ENCODE data around the gene DEAF1.
"Not testable (repeated sequence)": the region's sequence is repeated elsewhere in the genome, so short reads cannot be mapped to it uniquely, and the experiment has no call there.

The DEAF1 gene

DNA sequence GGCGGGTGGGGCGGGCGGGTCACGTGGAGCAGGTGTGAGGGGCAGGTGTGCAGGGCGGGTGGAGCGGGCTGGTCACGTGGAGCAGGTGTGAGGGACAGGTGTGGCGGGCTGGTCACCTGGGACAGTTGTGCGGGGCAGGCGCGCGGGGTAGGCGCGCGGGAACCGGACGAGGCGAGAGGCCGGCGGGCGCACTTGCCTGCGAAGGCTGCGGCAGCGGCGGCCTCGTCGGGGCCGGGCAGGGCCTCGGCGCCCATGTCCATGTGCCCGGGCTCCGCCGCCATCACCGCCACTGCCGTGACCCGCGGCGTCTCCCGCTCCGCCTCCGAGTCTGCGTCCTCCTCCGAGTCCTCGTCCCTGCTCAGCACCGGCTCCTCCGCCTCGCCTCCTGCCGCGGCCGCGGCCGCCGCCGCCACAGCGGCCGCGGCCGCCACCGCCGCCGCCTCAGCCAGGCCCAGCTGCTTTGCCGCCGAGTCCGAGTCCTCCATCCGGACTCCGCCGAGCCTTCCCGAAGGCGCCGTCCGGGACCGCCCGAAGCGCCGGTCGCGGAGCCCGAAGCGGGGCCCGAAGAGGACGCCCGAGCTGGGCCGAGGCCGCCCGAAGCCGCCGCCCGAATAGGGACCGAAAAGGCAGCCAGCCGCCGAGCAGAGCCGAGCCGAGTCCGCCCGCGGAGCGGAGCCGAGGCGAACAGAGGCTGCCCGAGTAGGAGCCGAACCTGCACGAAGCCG, at the start of gene DEAF1:
Gene DEAF1, minus strand, starts transcription at position 660 of the 725 bp plus-strand sequence. Its CDS starts 175 bp downstream, at position 485.
- Mint-ChIP-seq H3K36me3 (peaks cover 27% of the 10 kb centered on the region), H3K4me1 (peaks cover 47% of the 10 kb centered on the region), H3K4me3 (peak within 1 kb of the TSS; percentile 85), H3K27ac (peak within 1 kb of the TSS; percentile 99), H3K9me3 (no peaks in the 10 kb centered on the region)
- peak in 1 of 2 donors; percentile 72 for DNase-seq (ENCODE audit: low spot score in 2 of 2)
- ATAC-seq = peak; percentile 86

DNA sequence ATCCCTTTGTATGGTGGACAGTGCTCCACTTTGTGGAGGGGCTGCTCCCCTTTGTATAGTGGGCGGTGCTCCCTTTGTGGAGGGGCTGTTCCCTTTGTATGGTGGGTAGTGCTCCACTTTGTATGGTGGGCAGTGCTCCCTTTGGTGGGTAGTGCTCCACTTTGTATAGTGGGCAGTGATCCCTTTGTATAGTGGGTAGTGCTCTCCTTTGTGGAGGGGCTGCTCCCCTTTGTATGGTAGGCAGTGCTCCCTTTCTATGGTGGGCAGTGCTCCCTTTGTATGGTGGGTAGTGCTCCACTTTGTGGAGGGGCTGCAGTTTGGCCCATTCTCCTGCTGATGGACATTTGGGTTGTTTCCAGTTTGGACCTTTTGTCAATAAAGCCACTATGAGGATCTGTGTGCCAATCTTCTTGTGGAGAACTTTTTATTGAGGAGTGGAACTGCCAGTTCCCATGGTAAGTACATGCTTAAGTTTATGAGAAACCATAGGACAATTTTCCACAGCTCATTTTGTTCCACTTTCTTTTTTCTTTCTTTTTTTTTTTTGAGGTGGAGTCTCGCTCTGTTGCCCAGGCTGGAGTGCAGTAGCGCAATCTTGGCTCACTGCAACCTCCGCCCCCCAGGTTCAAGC, 47.7 kb upstream of the DEAF1 start:
- DNase-seq (ENCODE audit: low spot score in 2 of 2) = no peak
- Mint-ChIP-seq H3K9me3 (no peaks in the 10 kb centered on the region), H3K27ac (no peak overlapping the region), H3K4me3 (no peak overlapping the region), H3K36me3 (no peaks in the 10 kb centered on the region), H3K4me1 (peaks cover 5% of the 10 kb centered on the region)
- no peak for ATAC-seq

DNA sequence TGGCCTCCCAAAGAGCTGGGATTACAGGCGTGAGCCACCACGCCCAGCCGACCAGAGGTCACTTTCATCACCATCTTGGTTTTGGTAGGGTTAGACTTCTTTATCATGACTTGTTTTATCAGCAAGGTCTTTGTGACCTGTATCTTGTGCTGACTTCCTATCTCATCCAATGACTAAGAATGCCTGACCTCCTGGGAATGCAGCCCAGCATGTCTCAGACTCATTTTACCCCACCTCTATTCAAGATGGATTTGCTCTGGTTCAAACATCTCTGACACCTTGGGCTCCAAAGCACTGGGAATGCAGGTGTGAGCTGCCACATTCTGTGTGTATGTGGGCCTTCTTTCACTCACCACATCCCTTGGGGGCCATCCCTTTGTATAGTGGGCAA, 47.1 kb upstream of the DEAF1 start:
- H3K4me1 Mint-ChIP-seq = peaks cover 5% of the 10 kb centered on the region
- no peaks in the 10 kb centered on the region for H3K36me3 Mint-ChIP-seq
- no peak overlapping the region for H3K4me3 Mint-ChIP-seq
- no peak for DNase-seq (ENCODE audit: low spot score in 2 of 2)
- no peaks in the 10 kb centered on the region for H3K9me3 Mint-ChIP-seq
- no peak for ATAC-seq
- H3K27ac Mint-ChIP-seq = no peak overlapping the region

GRCh38 chr11:737899-738298, 42.9 kb upstream of the DEAF1 start:
- ATAC-seq = peak; percentile 42
- H3K4me1 Mint-ChIP-seq; H3K36me3 Mint-ChIP-seq; H3K4me3 Mint-ChIP-seq; H3K27ac Mint-ChIP-seq; DNase-seq (ENCODE audit: low spot score in 2 of 2); H3K9me3 Mint-ChIP-seq: not testable (repeated sequence)

GRCh38 chr11:737366-737765, 42.3 kb upstream of the DEAF1 start:
- Mint-ChIP-seq H3K36me3 (no peaks in the 10 kb centered on the region), H3K4me3 (no peak overlapping the region), H3K9me3 (no peaks in the 10 kb centered on the region), H3K4me1 (no peaks in the 10 kb centered on the region), H3K27ac (no peak overlapping the region)
- DNase-seq (ENCODE audit: low spot score in 2 of 2) = no peak
- ATAC-seq = peak; percentile 42

DNA sequence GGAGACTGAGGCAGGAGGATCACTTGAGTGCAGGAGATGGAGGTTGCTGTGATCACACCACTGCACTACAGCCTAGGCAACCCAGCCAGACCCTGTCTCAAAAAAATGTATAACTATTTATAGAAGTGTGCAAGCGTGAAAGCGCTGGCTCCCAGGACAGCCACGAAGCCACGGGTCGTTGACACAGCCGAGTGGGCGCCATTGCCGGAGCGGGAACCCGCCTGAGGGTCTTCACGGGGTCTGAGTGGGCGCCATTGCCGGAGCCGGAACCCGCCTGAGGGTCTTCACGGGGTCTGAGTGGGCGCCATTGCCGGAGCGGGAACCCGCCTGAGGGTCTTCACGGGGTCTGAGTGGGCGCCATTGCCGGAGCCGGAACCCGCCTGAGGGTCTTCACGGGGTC, 39.5 kb upstream of the DEAF1 start:
- not testable (repeated sequence) for ATAC-seq; H3K4me1 Mint-ChIP-seq; H3K9me3 Mint-ChIP-seq; DNase-seq (ENCODE audit: low spot score in 2 of 2); H3K36me3 Mint-ChIP-seq; H3K27ac Mint-ChIP-seq; H3K4me3 Mint-ChIP-seq

- H3K4me1 Mint-ChIP-seq = no peaks in the 10 kb centered on the region
- DNase-seq (ENCODE audit: low spot score in 2 of 2) (no peak), ATAC-seq (no peak)
- no peak overlapping the region for H3K4me3 Mint-ChIP-seq
- H3K9me3 Mint-ChIP-seq = no peaks in the 10 kb centered on the region
- no peaks in the 10 kb centered on the region for H3K36me3 Mint-ChIP-seq
- H3K27ac Mint-ChIP-seq = no peak overlapping the region
Observed at GRCh38 chr11:733072-733471, 38.0 kb upstream of the DEAF1 start.

GRCh38 chr11:729492-730074, 34.6 kb upstream of the DEAF1 start:
- ATAC-seq = no peak
- Mint-ChIP-seq H3K4me1 (peaks cover 11% of the 10 kb centered on the region), H3K9me3 (no peaks in the 10 kb centered on the region), H3K36me3 (no peaks in the 10 kb centered on the region), H3K4me3 (no peak overlapping the region), H3K27ac (no peak overlapping the region)
- DNase-seq (ENCODE audit: low spot score in 2 of 2) = no peak

DNA sequence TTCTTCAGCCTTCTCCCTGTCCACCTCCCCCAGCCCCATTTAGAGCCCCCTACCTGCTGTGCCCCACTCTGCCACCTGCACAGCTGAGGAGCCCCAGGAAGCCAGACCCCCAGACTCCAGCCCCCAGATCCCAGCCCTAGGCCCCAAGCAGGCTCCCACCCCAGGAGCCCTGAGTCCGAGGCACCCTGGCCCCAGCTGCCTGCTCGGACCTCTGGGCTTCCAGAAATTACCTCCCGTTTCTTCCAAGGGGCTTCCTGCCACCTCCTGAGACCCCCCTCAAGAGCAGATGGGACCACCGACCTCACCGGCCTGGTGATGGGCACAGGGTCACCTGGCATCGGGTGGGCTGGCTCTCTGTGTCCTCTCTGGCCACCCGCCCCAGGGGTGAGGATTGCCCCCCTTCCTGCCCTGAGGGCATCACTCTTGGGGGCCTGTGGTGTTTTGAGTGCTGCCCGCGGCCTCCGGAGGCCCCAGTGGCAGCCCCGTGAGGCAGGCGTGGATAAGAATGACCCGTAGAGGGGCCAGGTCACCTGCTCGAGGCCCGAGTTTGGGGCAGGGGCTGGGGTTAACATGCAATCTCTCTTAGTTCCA, 34.0 kb upstream of the DEAF1 start:
- Mint-ChIP-seq H3K4me1 (peaks cover 14% of the 10 kb centered on the region), H3K9me3 (no peaks in the 10 kb centered on the region), H3K27ac (no peak overlapping the region), H3K36me3 (no peaks in the 10 kb centered on the region), H3K4me3 (no peak overlapping the region)
- DNase-seq (ENCODE audit: low spot score in 2 of 2) = no peak
- ATAC-seq = no peak

DNA sequence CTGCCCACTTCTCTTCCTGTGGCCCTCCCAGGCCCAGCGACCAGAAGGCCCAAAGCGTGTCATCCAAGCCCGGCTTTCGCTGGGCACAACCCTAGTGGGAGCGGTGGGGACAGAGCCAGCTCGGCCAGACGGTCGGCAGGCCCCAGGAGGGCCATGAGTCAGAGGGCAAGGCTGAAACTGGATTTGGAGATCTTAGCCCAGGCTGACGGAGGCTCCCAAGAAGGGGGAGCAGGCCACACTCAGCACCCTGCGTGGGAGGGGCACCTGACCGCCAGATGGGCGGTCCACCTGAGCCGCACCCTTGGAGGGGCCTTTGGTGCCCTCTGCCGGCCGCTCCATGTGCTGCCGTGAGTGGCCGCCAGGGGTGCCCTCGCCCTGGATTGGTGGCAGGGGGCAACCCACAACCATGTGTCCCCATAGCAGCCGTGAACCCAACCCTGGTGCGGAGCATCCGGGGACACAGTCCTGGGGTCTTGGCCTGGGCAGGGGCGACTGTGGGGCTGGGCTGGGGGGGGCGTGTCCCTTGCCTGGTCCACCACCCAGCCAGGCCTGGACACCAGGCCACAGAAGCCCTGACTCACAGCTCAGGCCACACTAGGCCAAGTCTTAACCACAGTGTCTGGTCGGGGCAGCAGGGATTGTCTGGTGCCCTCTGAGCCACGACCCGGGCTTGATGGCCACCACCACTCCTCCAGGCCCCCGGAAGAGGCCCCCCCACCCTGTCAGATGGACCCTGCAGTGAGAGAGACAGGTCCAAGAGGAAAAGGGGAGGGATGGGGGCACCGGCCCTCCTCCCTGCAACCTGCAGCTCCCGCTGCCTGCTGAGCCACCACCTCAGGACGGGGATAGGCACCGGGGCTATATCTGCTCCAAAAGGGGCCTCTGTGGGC, 33.1 kb upstream of the DEAF1 start:
- DNase-seq (ENCODE audit: low spot score in 2 of 2) (peak; percentile 88 to 91), ATAC-seq (peak; percentile 80)
- Mint-ChIP-seq H3K27ac (no peak overlapping the region), H3K4me3 (peak overlapping the region; percentile 73), H3K4me1 (peaks cover 19% of the 10 kb centered on the region), H3K9me3 (no peaks in the 10 kb centered on the region), H3K36me3 (peaks cover 2% of the 10 kb centered on the region)

DNA sequence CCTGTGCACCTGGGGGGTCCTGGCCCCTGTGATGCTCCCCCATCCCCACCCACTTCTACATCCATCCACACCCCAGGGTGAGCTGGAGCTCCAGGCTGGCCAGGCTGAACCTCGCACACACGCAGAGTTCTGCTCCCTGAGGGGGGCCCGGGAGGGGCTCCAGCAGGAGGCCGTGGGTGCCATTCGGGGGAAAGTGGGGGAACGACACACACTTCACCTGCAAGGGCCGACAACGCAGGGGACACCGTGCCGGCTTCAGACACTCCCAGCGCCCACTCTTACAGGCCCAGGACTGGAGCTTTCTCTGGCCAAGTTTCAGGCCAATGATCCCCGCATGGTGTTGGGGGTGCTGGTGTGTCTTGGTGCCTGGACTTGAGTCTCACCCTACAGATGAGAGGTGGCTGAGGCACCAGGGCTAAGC, 32.3 kb upstream of the DEAF1 start:
- Mint-ChIP-seq H3K36me3 (peaks cover 5% of the 10 kb centered on the region), H3K9me3 (no peaks in the 10 kb centered on the region), H3K4me3 (peak overlapping the region; percentile 73), H3K27ac (no peak overlapping the region), H3K4me1 (peaks cover 22% of the 10 kb centered on the region)
- DNase-seq (ENCODE audit: low spot score in 2 of 2) = no peak
- ATAC-seq = no peak

GRCh38 chr11:726278-727220, 31.5 kb upstream of the DEAF1 start:
- Mint-ChIP-seq H3K4me1 (peaks cover 23% of the 10 kb centered on the region), H3K27ac (peak overlapping the region; percentile 61), H3K4me3 (peak overlapping the region; percentile 73), H3K36me3 (peaks cover 5% of the 10 kb centered on the region), H3K9me3 (no peaks in the 10 kb centered on the region)
- DNase-seq (ENCODE audit: low spot score in 2 of 2) (peak in 1 of 2 donors; percentile 70), ATAC-seq (peak; percentile 62)

DNA sequence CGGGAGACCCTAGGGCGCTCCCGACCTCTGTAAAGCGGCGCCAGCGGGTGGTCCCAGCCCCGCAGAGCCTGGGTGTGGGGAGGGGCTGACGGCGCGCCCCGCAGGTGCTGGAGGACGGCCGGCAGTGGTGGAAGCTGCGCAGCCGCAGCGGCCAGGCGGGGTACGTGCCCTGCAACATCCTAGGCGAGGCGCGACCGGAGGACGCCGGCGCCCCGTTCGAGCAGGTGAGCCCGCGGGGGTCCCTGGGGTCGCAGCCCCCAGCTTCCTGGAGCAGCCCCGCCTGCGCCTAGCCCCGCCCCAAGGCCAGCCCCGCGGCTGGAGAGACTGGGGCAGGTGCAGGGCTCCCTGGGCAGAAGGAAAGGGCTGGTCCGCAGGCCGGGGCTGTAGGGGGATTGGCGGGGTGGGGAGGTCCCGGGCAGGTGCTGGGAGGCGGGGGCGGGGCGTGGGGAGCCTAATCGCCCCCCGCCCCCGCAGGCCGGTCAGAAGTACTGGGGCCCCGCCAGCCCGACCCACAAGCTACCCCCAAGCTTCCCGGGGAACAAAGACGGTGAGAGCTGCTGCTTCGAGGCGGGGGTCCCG, 30.7 kb upstream of the DEAF1 start:
- ATAC-seq (peak; percentile 4), DNase-seq (ENCODE audit: low spot score in 2 of 2) (peak in 1 of 2 donors; percentile 56)
- Mint-ChIP-seq H3K27ac (peak overlapping the region; percentile 61), H3K36me3 (peaks cover 5% of the 10 kb centered on the region), H3K4me3 (peak overlapping the region; percentile 73), H3K4me1 (peaks cover 27% of the 10 kb centered on the region), H3K9me3 (no peaks in the 10 kb centered on the region)

Measured in stimulated activated effector memory CD8-positive, alpha-beta T cell treated with anti-CD3 and anti-CD28 coated beads, Interleukin-12 subunit alpha, Interleukin-12 subunit beta, amount 100 ng/mL, for 72 hours (primary cell).